ENCODE data around the gene MARCHF2.

MARCHF2 gene

GRCh38 chr19:8396563-8397203 lies 16.4 kb upstream of the MARCHF2 start:
- Histone ChIP-seq H3K4me3 (ENCODE audit: low read length) (no peak overlapping the region), H2AFZ (ENCODE audit: low read depth, low read length) (no peak overlapping the region), H3K36me3 (replicated peaks; ENCODE audit: low read depth, low read length) (peaks cover 4% of the 10 kb centered on the region), H3K9ac (ENCODE audit: low read length) (no peak overlapping the region), H3K79me2 (ENCODE audit: low read length) (peaks cover 58% of the 10 kb centered on the region), H3K27me3 (ENCODE audit: low read depth, low read length) (no peaks in the 10 kb centered on the region), H3K9me3 (ENCODE audit: insufficient read depth, low read length) (no peaks in the 10 kb centered on the region), H3K4me1 (ENCODE audit: low read length) (no peaks in the 10 kb centered on the region), H3K27ac (ENCODE audit: low read length) (no peak overlapping the region), H4K20me1 (ENCODE audit: insufficient read depth, low read length) (peaks cover 59% of the 10 kb centered on the region), H3K4me2 (ENCODE audit: low read length) (no peak overlapping the region)
- peak; percentile 55 for TF ChIP-seq CTCF (IDR thresholded peaks at IDR 0.05; ENCODE audit: low read depth, low read length)
- no peak for TF ChIP-seq EZH2phosphoT487 (IDR thresholded peaks at IDR 0.05; ENCODE audit: low read depth)

GRCh38 chr19:8397271-8397670 lies 15.8 kb upstream of the MARCHF2 start:
- Histone ChIP-seq H3K27ac (ENCODE audit: low read length) (no peak overlapping the region), H3K4me3 (ENCODE audit: low read length) (no peak overlapping the region), H3K9me3 (ENCODE audit: insufficient read depth, low read length) (no peaks in the 10 kb centered on the region), H3K27me3 (ENCODE audit: low read depth, low read length) (no peaks in the 10 kb centered on the region), H3K4me2 (ENCODE audit: low read length) (no peak overlapping the region), H3K9ac (ENCODE audit: low read length) (no peak overlapping the region), H3K4me1 (ENCODE audit: low read length) (no peaks in the 10 kb centered on the region), H4K20me1 (ENCODE audit: insufficient read depth, low read length) (peaks cover 53% of the 10 kb centered on the region), H3K36me3 (replicated peaks; ENCODE audit: low read depth, low read length) (peaks cover 4% of the 10 kb centered on the region), H2AFZ (ENCODE audit: low read depth, low read length) (no peak overlapping the region), H3K79me2 (ENCODE audit: low read length) (peaks cover 52% of the 10 kb centered on the region)
- no peak for TF ChIP-seq CTCF (IDR thresholded peaks at IDR 0.05; ENCODE audit: low read depth, low read length)
- no peak for TF ChIP-seq EZH2phosphoT487 (IDR thresholded peaks at IDR 0.05; ENCODE audit: low read depth)

GRCh38 chr19:8397746-8398310 lies 15.3 kb upstream of the MARCHF2 start:
- Histone ChIP-seq H3K79me2 (ENCODE audit: low read length) (peaks cover 49% of the 10 kb centered on the region), H3K27ac (ENCODE audit: low read length) (no peak overlapping the region), H2AFZ (ENCODE audit: low read depth, low read length) (no peak overlapping the region), H3K4me3 (ENCODE audit: low read length) (no peak overlapping the region), H3K4me1 (ENCODE audit: low read length) (no peaks in the 10 kb centered on the region), H4K20me1 (ENCODE audit: insufficient read depth, low read length) (peaks cover 52% of the 10 kb centered on the region), H3K9me3 (ENCODE audit: insufficient read depth, low read length) (no peaks in the 10 kb centered on the region), H3K4me2 (ENCODE audit: low read length) (no peak overlapping the region), H3K27me3 (ENCODE audit: low read depth, low read length) (no peaks in the 10 kb centered on the region), H3K36me3 (replicated peaks; ENCODE audit: low read depth, low read length) (peaks cover 4% of the 10 kb centered on the region), H3K9ac (ENCODE audit: low read length) (no peak overlapping the region)
- TF ChIP-seq EZH2phosphoT487 (IDR thresholded peaks at IDR 0.05; ENCODE audit: low read depth) (no peak), CTCF (IDR thresholded peaks at IDR 0.05; ENCODE audit: low read depth, low read length) (no peak)

GRCh38 chr19:8398311-8398771 lies 14.8 kb upstream of the MARCHF2 start:
- TF ChIP-seq CTCF (IDR thresholded peaks at IDR 0.05; ENCODE audit: low read depth, low read length), result no peak
- no peak for TF ChIP-seq EZH2phosphoT487 (IDR thresholded peaks at IDR 0.05; ENCODE audit: low read depth)
- Histone ChIP-seq H3K4me2 (ENCODE audit: low read length) (no peak overlapping the region), H3K36me3 (replicated peaks; ENCODE audit: low read depth, low read length) (peaks cover 4% of the 10 kb centered on the region), H3K4me1 (ENCODE audit: low read length) (no peaks in the 10 kb centered on the region), H3K79me2 (ENCODE audit: low read length) (peaks cover 44% of the 10 kb centered on the region), H3K9me3 (ENCODE audit: insufficient read depth, low read length) (no peaks in the 10 kb centered on the region), H4K20me1 (ENCODE audit: insufficient read depth, low read length) (peaks cover 47% of the 10 kb centered on the region), H3K9ac (ENCODE audit: low read length) (no peak overlapping the region), H2AFZ (ENCODE audit: low read depth, low read length) (no peak overlapping the region), H3K27ac (ENCODE audit: low read length) (no peak overlapping the region), H3K27me3 (ENCODE audit: low read depth, low read length) (no peaks in the 10 kb centered on the region), H3K4me3 (ENCODE audit: low read length) (no peak overlapping the region)

Measured in OCI-LY3 (cell line).